OCI-LY3 (cell line): ENCODE data around the gene TTYH3.

ENCODE experiments used
- H2AFZ ChIP-seq: fragments of 200-600, 300-600 bp; shearing (Covaris generic); 2 replicates; pipeline ENCODE4 v1.6.0; 2014; ENCODE audit warnings: antibody characterized with exemption, low read depth, low read length
- H3K27ac ChIP-seq: fragments of 200-600, 300-600 bp; sonication (generic); 2 replicates; pipeline ENCODE4 v1.5.1; 2014; ENCODE audit warnings: mild to moderate bottlenecking, low read length, moderate library complexity, mixed read lengths
- H3K27me3 ChIP-seq: fragments of 200-600, 300-600 bp; sonication (generic); 2 replicates; pipeline ENCODE4 v1.6.1; 2014; ENCODE audit warnings: low read depth, low read length, mixed read lengths
- H3K36me3 ChIP-seq: fragments of 200-600, 300-600 bp; sonication (generic); replicated peaks from 2 replicates; pipeline ENCODE3; 2014; ENCODE audit warnings: low read depth, low read length, mixed read lengths
- H3K4me1 ChIP-seq: fragments of 300-600, 200-600 bp; sonication (generic); 2 replicates; pipeline ENCODE4 v1.6.1; 2014; ENCODE audit warnings: low read length, mixed read lengths
- H3K4me2 ChIP-seq: fragments of 200-600, 300-600 bp; sonication (generic); 2 replicates; pipeline ENCODE4 v1.6.1; 2014; ENCODE audit warnings: low read length, mixed read lengths
- H3K4me3 ChIP-seq: fragments of 300-600, 200-600 bp; sonication (generic); 2 replicates; pipeline ENCODE4 v1.5.1; 2014; ENCODE audit warnings: antibody characterized with exemption, mild to moderate bottlenecking, low read length, moderate library complexity
- H3K79me2 ChIP-seq: fragments of 300-600, 200-600 bp; shearing (Covaris generic); 2 replicates; pipeline ENCODE4 v1.6.1; 2014; ENCODE audit warnings: mild to moderate bottlenecking, low read length, mixed read lengths
- H3K9ac ChIP-seq: fragments of 300-600, 200-600 bp; shearing (Covaris generic); 2 replicates; pipeline ENCODE4 v1.6.0; 2014; ENCODE audit warnings: mild to moderate bottlenecking, low read length, moderate library complexity
- H3K9me3 ChIP-seq: fragments of 200-600, 300-600 bp; shearing (Covaris generic); 2 replicates; pipeline ENCODE4 v1.6.1; 2014; ENCODE audit warnings: low read length, mixed read lengths; ENCODE audit not compliant: insufficient read depth
- H4K20me1 ChIP-seq: fragments of 200-600, 300-600 bp; sonication (generic); 2 replicates; pipeline ENCODE4 v1.6.1; 2016; ENCODE audit warnings: low read length, mixed read lengths; ENCODE audit not compliant: insufficient read depth
- EZH2phosphoT487 ChIP-seq: fragments of 200-600 bp; shearing (Covaris generic); IDR thresholded peaks from 2 replicates; pipeline ENCODE4 v1.6.1; 2018; ENCODE audit warnings: antibody characterized with exemption, mixed run types, low read depth
- TF ChIP-seq, protein P1 (sequence below): fragments of 200-600, 300-600 bp; sonication (generic); IDR thresholded peaks from 2 replicates; pipeline ENCODE4 v1.5.1; 2014; ENCODE audit warnings: antibody characterized with exemption, low read length, low read depth

The TTYH3 gene

DNA sequence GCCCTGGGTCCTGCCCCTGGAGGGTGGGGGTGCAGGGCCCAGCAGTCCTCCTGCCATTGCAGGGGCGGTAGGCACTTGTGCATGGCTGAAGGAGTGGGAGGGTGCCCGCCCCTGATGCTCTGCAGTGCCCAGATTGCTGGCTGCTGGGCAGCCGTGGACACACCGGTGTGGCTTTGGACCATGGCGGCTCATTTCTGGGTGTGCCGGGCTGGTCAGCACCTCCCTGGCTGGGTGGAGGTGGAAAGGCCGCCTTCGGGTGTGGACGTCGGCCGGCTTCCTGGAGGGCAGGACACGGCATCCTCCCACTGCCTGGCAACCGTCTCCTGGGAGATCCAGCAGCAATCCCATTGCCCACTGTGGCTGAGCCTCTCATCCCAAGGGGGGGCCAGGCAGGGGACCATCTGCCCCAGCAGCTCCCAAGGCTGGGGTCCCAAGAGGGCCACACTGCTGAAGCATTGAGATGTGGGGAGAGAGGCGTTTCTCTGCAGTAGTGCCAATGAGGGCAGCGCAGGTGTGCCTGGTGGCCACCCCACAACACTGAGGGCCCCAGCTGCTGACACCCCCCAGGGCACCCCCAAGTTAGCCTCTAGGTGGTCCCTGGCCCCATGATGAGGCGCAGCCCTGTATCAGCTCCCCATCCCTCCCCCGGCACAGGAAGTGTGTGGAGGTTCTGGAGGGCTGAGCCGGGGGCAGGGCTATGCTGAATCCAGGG is 12.9 kb downstream of the TTYH3 start:
- TF ChIP-seq, protein P1, sequence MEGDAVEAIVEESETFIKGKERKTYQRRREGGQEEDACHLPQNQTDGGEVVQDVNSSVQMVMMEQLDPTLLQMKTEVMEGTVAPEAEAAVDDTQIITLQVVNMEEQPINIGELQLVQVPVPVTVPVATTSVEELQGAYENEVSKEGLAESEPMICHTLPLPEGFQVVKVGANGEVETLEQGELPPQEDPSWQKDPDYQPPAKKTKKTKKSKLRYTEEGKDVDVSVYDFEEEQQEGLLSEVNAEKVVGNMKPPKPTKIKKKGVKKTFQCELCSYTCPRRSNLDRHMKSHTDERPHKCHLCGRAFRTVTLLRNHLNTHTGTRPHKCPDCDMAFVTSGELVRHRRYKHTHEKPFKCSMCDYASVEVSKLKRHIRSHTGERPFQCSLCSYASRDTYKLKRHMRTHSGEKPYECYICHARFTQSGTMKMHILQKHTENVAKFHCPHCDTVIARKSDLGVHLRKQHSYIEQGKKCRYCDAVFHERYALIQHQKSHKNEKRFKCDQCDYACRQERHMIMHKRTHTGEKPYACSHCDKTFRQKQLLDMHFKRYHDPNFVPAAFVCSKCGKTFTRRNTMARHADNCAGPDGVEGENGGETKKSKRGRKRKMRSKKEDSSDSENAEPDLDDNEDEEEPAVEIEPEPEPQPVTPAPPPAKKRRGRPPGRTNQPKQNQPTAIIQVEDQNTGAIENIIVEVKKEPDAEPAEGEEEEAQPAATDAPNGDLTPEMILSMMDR, result no peak
- no peak for TF ChIP-seq EZH2phosphoT487
- no peaks in the 10 kb centered on the region for H4K20me1 ChIP-seq
- H3K9me3 ChIP-seq, result no peaks in the 10 kb centered on the region
- no peak overlapping the region for H3K27ac ChIP-seq
- H3K36me3 ChIP-seq, result no peaks in the 10 kb centered on the region
- peak overlapping the region; percentile 44; the same call in 1 of the 2 replicates for H3K4me3 ChIP-seq
- no peaks in the 10 kb centered on the region for H3K27me3 ChIP-seq
- no peak overlapping the region for H2AFZ ChIP-seq
- peaks cover 23% of the 10 kb centered on the region for H3K4me1 ChIP-seq
- H3K79me2 ChIP-seq, result no peaks in the 10 kb centered on the region
- H3K4me2 ChIP-seq, result peak overlapping the region; percentile 60
- no peak overlapping the region for H3K9ac ChIP-seq

DNA sequence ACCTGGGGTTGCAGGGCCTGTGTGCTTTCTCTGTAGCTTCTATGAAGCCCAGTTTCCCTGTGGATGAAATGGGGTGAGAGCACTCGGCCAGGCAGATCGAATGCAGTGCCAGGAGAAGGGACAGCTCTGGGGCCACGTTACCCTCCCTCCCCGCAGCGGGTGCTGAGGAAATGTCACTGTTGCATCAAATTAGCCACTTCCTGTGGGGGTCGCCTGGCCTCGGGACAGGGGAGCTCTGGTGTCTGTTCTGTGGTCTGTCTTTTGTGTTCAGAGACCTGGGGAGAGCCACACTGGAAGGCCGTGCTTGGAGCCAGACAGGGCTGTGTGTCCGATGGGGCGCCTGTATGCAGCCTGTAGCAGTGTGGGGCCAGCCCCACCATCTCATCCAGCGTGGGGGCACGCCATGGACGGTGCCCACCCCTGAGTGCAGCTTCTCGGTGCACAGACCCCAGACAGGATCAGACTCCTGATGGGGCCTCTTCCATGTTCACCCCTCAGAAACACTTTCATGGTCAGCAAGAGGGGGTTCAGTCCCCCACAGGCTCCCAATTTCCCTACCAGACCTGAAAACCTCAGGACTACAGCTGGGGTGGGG is 13.6 kb downstream of the TTYH3 start:
- TF ChIP-seq, protein P1, result no peak
- no peak for TF ChIP-seq EZH2phosphoT487
- peak overlapping the region; percentile 60 for H3K4me2 ChIP-seq
- no peaks in the 10 kb centered on the region for H3K27me3 ChIP-seq
- H3K79me2 ChIP-seq, result no peaks in the 10 kb centered on the region
- no peak overlapping the region for H3K27ac ChIP-seq
- H3K9me3 ChIP-seq, result no peaks in the 10 kb centered on the region
- H3K4me1 ChIP-seq, result peaks cover 23% of the 10 kb centered on the region
- no peak overlapping the region for H3K9ac ChIP-seq
- no peaks in the 10 kb centered on the region for H3K36me3 ChIP-seq
- peak overlapping the region; percentile 44; the same call in 1 of the 2 replicates for H3K4me3 ChIP-seq
- H2AFZ ChIP-seq, result no peak overlapping the region
- H4K20me1 ChIP-seq, result no peaks in the 10 kb centered on the region

DNA sequence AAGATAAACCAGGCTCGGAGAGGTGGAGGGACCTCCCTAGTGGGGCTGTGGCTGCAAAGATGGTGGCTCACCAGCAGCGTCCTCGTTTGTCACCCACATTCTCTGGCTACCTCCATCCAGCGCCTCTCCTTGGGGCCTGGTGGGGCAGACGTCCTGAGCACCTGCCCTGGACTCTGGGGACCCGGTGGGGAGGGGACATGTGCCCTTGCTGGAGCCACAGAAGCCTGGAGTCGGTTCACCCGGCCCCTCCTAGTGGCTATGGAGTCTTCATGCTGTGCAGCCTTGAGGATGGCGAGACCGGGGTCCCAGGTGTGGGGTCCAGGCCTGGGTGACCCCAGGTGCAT is 14.5 kb downstream of the TTYH3 start:
- H3K36me3 ChIP-seq, result no peaks in the 10 kb centered on the region
- no peaks in the 10 kb centered on the region for H3K9me3 ChIP-seq
- no peak overlapping the region for H3K4me2 ChIP-seq
- H3K79me2 ChIP-seq, result no peaks in the 10 kb centered on the region
- H3K4me3 ChIP-seq, result no peak overlapping the region
- no peak overlapping the region for H2AFZ ChIP-seq
- peaks cover 17% of the 10 kb centered on the region for H3K4me1 ChIP-seq
- no peaks in the 10 kb centered on the region for H4K20me1 ChIP-seq
- no peak overlapping the region for H3K27ac ChIP-seq
- TF ChIP-seq EZH2phosphoT487, result no peak
- TF ChIP-seq, protein P1, result no peak
- no peaks in the 10 kb centered on the region for H3K27me3 ChIP-seq
- H3K9ac ChIP-seq, result no peak overlapping the region

DNA sequence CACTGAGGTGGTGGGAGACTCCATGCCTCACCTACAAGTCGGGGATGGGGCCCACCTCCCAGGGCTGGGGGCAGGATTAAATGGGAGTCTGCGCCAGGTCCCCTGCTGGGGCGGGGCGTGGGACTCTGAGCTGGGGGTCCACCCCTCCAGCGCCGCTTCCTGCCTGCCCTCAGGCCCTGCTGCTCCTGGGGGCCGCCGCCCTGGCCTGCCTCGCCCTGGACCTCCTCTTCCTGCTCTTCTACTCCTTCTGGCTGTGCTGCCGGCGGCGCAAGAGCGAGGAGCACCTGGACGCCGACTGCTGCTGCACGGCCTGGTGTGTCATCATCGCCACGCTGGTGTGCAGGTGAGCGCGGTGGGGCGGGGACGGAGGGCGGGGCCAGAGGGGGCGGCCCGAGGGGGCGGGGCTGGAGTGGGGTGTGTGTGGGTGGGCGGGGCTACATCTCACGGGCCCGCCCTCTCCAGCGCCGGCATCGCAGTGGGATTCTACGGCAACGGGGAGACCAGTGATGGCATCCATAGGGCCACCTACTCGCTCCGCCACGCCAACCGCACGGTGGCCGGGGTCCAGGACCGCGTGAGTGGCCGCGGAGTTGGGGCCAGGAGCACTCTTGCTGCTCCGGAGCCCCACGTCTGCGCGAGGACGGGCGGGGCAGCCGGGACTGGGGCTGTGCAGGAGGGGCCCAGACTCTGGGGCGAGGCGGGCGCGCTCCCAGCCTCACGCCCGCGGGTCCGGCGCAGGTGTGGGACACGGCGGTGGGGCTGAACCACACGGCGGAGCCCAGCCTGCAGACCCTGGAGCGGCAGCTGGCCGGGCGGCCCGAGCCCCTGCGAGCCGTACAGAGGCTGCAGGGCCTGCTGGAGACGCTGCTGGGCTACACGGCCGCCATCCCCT is 15.1 kb downstream of the TTYH3 start:
- Histone ChIP-seq H4K20me1 (no peaks in the 10 kb centered on the region), H3K4me1 (peaks cover 11% of the 10 kb centered on the region)

More for the DNA sequence above, 15.1 kb downstream of the TTYH3 start:
- Histone ChIP-seq H3K4me3 (no peak overlapping the region), H3K27me3 (no peaks in the 10 kb centered on the region), H3K4me2 (no peak overlapping the region), H3K9me3 (no peaks in the 10 kb centered on the region), H3K9ac (no peak overlapping the region), H3K27ac (no peak overlapping the region), H2AFZ (no peak overlapping the region), H3K79me2 (no peaks in the 10 kb centered on the region), H3K36me3 (no peaks in the 10 kb centered on the region)
- TF ChIP-seq EZH2phosphoT487, result no peak
- TF ChIP-seq, protein P1, result no peak
